Esophagus muscularis mucosa (tissue), 4 donors: ENCODE results near the gene TCERG1L.
"Not testable (repeated sequence)": the region's sequence is repeated elsewhere in the genome, so short reads cannot be mapped to it uniquely, and the experiment has no call there.

Experiments
- EP300 ChIP-seq: sonication (generic); formaldehyde crosslinking; IDR thresholded peaks from one replicate; pipeline ENCODE4 v1.6.1; 2017; ENCODE audit warnings: antibody characterized with exemption
- POLR2A ChIP-seq: fragments of 450-650 bp; IDR thresholded peaks from one replicate; pipeline ENCODE4 v1.6.1; 2017; ENCODE audit warnings: antibody characterized with exemption, moderate library complexity, mild to moderate bottlenecking, low read depth
- TF ChIP-seq, protein P1 (sequence below), 3 experiments: fragments of 200-600 bp in 2 of 3; fragments of 450-650 bp in 1 of 3; sonication (generic) in 2 of 3; IDR thresholded peaks; one replicate each; pipeline ENCODE4 v1.5.1; 2017 to 2019; ENCODE audit warnings: antibody characterized with exemption in 3 of 3, mild to moderate bottlenecking in 2 of 3, moderate library complexity in 1 of 3

DNA sequence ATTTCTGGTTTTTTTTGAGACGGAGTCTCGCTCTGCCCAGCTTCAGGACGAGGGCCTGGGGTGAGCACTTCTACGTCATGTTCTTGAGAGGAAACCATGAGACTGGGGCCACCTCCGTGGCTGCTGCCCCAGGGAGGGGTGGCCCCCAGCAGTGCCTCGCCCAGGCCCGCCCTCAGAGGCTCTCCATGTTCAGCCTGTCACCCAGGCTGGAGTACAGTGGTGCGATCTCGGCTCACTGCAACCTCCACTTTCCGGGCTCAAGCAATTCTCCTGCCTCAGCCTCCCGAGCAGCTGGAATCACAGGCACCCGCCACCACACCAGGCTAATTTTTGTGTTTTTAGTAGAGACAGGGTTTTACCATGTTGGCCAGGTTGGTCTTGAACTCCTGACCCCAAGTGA is 175.2 kb downstream of the TCERG1L start:
- TF ChIP-seq, protein P1, sequence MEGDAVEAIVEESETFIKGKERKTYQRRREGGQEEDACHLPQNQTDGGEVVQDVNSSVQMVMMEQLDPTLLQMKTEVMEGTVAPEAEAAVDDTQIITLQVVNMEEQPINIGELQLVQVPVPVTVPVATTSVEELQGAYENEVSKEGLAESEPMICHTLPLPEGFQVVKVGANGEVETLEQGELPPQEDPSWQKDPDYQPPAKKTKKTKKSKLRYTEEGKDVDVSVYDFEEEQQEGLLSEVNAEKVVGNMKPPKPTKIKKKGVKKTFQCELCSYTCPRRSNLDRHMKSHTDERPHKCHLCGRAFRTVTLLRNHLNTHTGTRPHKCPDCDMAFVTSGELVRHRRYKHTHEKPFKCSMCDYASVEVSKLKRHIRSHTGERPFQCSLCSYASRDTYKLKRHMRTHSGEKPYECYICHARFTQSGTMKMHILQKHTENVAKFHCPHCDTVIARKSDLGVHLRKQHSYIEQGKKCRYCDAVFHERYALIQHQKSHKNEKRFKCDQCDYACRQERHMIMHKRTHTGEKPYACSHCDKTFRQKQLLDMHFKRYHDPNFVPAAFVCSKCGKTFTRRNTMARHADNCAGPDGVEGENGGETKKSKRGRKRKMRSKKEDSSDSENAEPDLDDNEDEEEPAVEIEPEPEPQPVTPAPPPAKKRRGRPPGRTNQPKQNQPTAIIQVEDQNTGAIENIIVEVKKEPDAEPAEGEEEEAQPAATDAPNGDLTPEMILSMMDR (IDR thresholded peaks at IDR 0.05): not testable (repeated sequence)
- TF ChIP-seq POLR2A, EP300: not testable (repeated sequence)
